ENCODE data around the gene PDXP. TPM values are rescaled to one million over a fixed set of nuclear protein-coding genes. Genes with fewer than 3 reads are reported as not detected.
A peak's percentile ranks its signal among the peaks of the same experiment; 100 is the strongest.

PDXP gene
- total and polyA plus RNA-seq, 2 experiments from 2014 or later, result 1.9 to 17.5 TPM

DNA sequence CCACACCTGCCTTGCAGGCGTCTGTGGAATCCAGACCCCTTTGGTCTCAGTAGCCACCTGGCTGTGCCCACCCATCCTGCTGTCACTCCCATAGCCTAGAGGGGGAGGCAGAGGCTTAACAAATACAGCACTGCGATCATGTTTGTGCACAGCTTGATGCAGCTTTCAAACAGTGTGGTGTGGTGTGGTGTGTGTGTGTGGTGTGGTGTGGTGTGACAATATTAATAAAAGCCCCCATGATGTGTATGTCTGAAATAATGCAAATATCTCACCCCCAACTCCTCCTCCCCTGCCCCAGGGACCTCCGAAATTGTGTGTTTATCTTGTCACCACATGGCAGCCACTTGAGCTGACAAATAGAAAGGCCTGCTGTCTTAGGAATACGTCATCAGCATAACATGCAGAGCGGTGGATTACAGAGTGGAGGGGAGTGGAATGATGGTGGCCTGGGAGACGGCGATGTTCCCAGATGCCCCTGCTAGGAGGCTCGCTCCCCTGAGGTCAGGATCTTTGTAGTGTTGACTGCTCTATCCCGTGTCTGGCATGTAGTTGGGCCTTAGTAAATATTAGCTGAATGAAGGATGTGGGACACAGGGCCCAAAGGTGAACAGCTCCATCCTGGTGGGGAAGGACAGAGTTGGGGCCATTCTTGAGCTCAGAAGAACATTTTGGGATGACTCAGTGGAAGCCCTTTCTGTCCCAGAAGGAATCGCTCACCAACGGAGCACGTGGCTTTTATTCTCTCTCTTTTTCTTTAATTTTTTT lies 2.8 kb downstream of the PDXP start:
- TF ChIP-seq EZH2phosphoT487 (IDR thresholded peaks at IDR 0.05; ENCODE audit: insufficient read depth, low read depth) (no peak), EZH2 (IDR thresholded peaks at IDR 0.05; ENCODE audit: insufficient read depth, poor library complexity, severe bottlenecking) (no peak)
- peak overlapping the region; percentile 36 for H2AFZ ChIP-seq

DNA sequence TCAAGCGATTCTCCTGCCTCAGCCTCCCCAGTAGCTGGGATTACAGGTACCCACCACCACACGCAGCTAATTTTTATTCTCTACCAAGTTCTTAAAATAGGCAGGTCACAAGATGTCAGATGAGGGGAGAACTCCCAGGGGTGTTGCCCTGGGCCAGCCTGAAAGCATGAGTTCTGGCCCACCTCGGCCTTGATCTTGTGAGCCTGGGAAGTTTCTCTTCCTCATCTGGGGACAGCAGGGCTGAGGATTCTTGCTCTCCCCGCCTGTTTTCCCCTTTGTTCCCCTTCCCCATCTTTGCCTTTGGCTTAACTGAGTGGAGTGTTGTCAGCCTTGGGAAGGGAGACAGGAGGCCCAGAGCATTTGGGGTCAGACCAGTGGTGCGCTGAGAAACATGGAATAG lies 3.5 kb downstream of the PDXP start:
- DNase-seq, result no peak
- Histone ChIP-seq H3K79me2 (ENCODE audit: insufficient read depth) (peaks cover 72% of the 10 kb centered on the region), H3K4me2 (ENCODE audit: unreplicated experiment) (no peak overlapping the region), H4K20me1 (ENCODE audit: insufficient read depth) (0 out of 2 replicates have a peak, but pooled peaks cover 2% of the 10 kb centered on the region), H3K9me2 (ENCODE audit: insufficient read depth) (no peaks in the 10 kb centered on the region), H3F3A (ENCODE audit: insufficient read depth) (peaks cover 31% of the 10 kb centered on the region), H3K36me3 (ENCODE audit: low read depth) (no peaks in the 10 kb centered on the region), H3K9ac (peak overlapping the region; percentile 54), H3K27me3 (replicated peaks; ENCODE audit: insufficient read depth) (no peaks in the 10 kb centered on the region), H2AFZ (no peak overlapping the region), H3K4me3 (no peak overlapping the region), H3K9me3 (ENCODE audit: low read depth) (no peaks in the 10 kb centered on the region), H3K27ac (peak overlapping the region; percentile 74), H3K4me1 (ENCODE audit: insufficient read depth) (peaks cover 35% of the 10 kb centered on the region)
- in situ Hi-C loops (cut with MboI), result no loop called here
- WGBS, 2 experiments (ENCODE audit: low coverage in 1 of 2, low lambda C conversion rate in 2 of 2, missing lambda C conversion rate in 2 of 2), result 55 to 62% methylated on average over 5 of the region's 5 CpGs
- TF ChIP-seq EZH2 (IDR thresholded peaks at IDR 0.05; ENCODE audit: insufficient read depth, poor library complexity, severe bottlenecking), result no peak
- TF ChIP-seq EZH2phosphoT487 (IDR thresholded peaks at IDR 0.05; ENCODE audit: insufficient read depth, low read depth), result no peak

More for the DNA sequence above, 2.8 kb downstream of the PDXP start:
- in situ Hi-C loops (cut with MboI), result no loop called here
- H3K27me3 ChIP-seq (replicated peaks; ENCODE audit: insufficient read depth), result no peaks in the 10 kb centered on the region
- H3K9ac ChIP-seq, result peak overlapping the region; percentile 54
- peaks cover 31% of the 10 kb centered on the region for H3F3A ChIP-seq (ENCODE audit: insufficient read depth)
- no peaks in the 10 kb centered on the region for H3K9me2 ChIP-seq (ENCODE audit: insufficient read depth)
- peak overlapping the region; percentile 29 for H3K4me2 ChIP-seq (ENCODE audit: unreplicated experiment)
- peak; percentile 85 for DNase-seq
- peak overlapping the region; percentile 74 for H3K27ac ChIP-seq
- no peaks in the 10 kb centered on the region for H3K36me3 ChIP-seq (ENCODE audit: low read depth)
- 7 to 8% methylated on average over 12 of the region's 12 CpGs for WGBS, 2 experiments (ENCODE audit: low coverage in 1 of 2, low lambda C conversion rate in 2 of 2, missing lambda C conversion rate in 2 of 2)
- H4K20me1 ChIP-seq (ENCODE audit: insufficient read depth), result 0 out of 2 replicates have a peak, but pooled peaks cover 2% of the 10 kb centered on the region
- no peaks in the 10 kb centered on the region for H3K9me3 ChIP-seq (ENCODE audit: low read depth)
- H3K4me3 ChIP-seq, result peak overlapping the region; percentile 5; the same call in 1 of the 2 replicates
- peaks cover 35% of the 10 kb centered on the region for H3K4me1 ChIP-seq (ENCODE audit: insufficient read depth)
- H3K79me2 ChIP-seq (ENCODE audit: insufficient read depth), result peaks cover 65% of the 10 kb centered on the region

DNA sequence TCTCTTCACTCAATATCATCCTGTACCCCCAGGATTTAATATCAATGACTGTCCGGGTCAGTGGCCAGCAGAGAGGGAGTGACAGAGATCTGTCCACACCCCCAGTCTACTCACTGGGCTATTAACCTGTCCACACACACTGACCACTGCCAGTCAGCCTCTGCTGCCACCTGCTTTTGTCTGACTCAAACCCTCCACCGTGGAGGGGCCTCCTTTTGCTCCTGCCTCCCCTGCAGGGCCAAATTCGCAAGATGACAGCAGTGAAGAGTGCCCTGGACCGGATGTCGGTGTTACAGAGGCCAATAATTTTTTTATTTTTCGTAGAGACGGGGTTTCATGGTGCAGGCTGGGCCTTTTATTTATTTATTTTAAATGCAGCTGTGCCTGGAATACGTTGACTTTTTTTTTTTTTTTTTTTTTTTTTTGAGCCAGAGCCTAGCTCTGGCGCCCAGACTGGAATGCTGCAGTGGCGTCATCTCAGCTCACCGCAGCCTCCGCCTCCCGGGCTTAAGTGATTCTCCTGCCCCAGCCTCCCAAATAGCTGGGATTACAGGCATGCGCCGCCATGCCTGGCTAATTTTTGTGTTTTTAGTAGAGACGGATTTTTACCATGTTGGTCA lies 5.1 kb downstream of the PDXP start:
- Histone ChIP-seq H3K27me3 (replicated peaks; ENCODE audit: insufficient read depth) (no peaks in the 10 kb centered on the region), H3K4me2 (ENCODE audit: unreplicated experiment) (no peak overlapping the region), H3K9ac (no peak overlapping the region), H2AFZ (no peak overlapping the region), H3K79me2 (ENCODE audit: insufficient read depth) (peaks cover 87% of the 10 kb centered on the region), H3K27ac (no peak overlapping the region), H3K9me3 (ENCODE audit: low read depth) (no peaks in the 10 kb centered on the region), H3F3A (ENCODE audit: insufficient read depth) (peaks cover 22% of the 10 kb centered on the region), H4K20me1 (ENCODE audit: insufficient read depth) (0 out of 2 replicates have a peak, but pooled peaks cover 2% of the 10 kb centered on the region), H3K9me2 (ENCODE audit: insufficient read depth) (no peaks in the 10 kb centered on the region), H3K4me3 (no peak overlapping the region), H3K4me1 (ENCODE audit: insufficient read depth) (peaks cover 33% of the 10 kb centered on the region), H3K36me3 (ENCODE audit: low read depth) (no peaks in the 10 kb centered on the region)
- in situ Hi-C loops (cut with MboI), result no loop called here
- WGBS, 2 experiments (ENCODE audit: low coverage in 1 of 2, low lambda C conversion rate in 2 of 2, missing lambda C conversion rate in 2 of 2), result 85 to 86% methylated on average over 16 of the region's 16 CpGs
- no peak for DNase-seq
- TF ChIP-seq EZH2phosphoT487 (IDR thresholded peaks at IDR 0.05; ENCODE audit: insufficient read depth, low read depth), result no peak
- no peak for TF ChIP-seq EZH2 (IDR thresholded peaks at IDR 0.05; ENCODE audit: insufficient read depth, poor library complexity, severe bottlenecking)

DNA sequence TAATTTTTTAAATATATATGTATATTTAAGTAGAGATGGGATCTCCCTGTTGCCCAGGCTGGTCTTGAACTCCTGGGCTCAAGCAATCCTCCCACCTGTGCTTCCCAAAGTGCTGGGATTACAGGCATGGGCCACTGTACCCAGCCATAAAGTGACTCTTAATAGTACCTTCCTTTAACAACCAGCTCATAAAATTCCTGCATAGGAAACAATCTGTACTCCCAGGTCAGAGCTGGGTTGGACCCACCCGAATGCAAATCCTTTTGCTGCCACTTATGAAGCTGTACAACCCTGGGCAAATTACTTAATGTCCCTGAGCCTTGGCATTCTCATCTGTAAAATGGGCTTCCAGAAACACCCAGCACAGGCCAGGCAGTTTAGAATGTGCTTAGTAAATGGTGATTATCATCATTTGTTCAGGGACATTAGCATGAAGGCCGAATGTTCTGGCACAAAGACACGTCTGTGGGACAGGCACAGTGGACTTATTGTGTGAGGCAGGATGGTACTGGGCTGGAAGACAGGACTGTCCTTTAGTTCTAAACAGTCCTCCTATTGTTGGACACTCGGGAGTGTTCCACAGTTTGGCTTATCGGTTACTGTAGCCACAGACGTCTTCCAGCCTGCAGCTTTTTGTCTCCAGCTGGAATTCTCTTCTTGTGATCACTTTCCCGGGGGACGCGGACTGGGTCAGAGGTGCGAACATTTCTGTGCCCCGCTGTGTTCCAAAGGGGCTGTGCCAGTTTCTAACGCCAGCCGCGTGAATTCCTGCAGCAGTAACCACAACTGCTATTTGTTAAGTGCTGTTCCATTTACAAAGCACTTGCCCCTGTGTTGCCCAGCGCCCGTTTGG lies 6.0 kb downstream of the PDXP start:
- H3K9ac ChIP-seq, result no peak overlapping the region
- no peaks in the 10 kb centered on the region for H3K9me3 ChIP-seq (ENCODE audit: low read depth)
- H3K36me3 ChIP-seq (ENCODE audit: low read depth), result no peaks in the 10 kb centered on the region
- no peak overlapping the region for H3K4me3 ChIP-seq
- H3K4me2 ChIP-seq (ENCODE audit: unreplicated experiment), result no peak overlapping the region
- H3K9me2 ChIP-seq (ENCODE audit: insufficient read depth), result no peaks in the 10 kb centered on the region
- in situ Hi-C loops (cut with MboI), result no loop called here
- H3K27me3 ChIP-seq (replicated peaks; ENCODE audit: insufficient read depth), result no peaks in the 10 kb centered on the region
- peaks cover 22% of the 10 kb centered on the region for H3F3A ChIP-seq (ENCODE audit: insufficient read depth)
- TF ChIP-seq EZH2phosphoT487 (IDR thresholded peaks at IDR 0.05; ENCODE audit: insufficient read depth, low read depth), result no peak
- TF ChIP-seq EZH2 (IDR thresholded peaks at IDR 0.05; ENCODE audit: insufficient read depth, poor library complexity, severe bottlenecking), result no peak
- 0 out of 2 replicates have a peak, but pooled peaks cover 2% of the 10 kb centered on the region for H4K20me1 ChIP-seq (ENCODE audit: insufficient read depth)
- no peak overlapping the region for H3K27ac ChIP-seq
- H3K79me2 ChIP-seq (ENCODE audit: insufficient read depth), result peaks cover 85% of the 10 kb centered on the region
- DNase-seq, result no peak
- 75 to 76% methylated on average over 16 of the region's 16 CpGs for WGBS, 2 experiments (ENCODE audit: low coverage in 1 of 2, low lambda C conversion rate in 2 of 2, missing lambda C conversion rate in 2 of 2)
- no peak overlapping the region for H2AFZ ChIP-seq
- peaks cover 32% of the 10 kb centered on the region for H3K4me1 ChIP-seq (ENCODE audit: insufficient read depth)

Data from GM23248 (cell line).